NT2/D1 (cell line): ENCODE results near the gene LDLRAD4.

Experiments used
- YY1 ChIP-seq: IDR thresholded peaks from 2 replicates; pipeline ENCODE4 v1.6.1; 2011; ENCODE audit not compliant: insufficient read length, insufficient read depth
- ZNF274 ChIP-seq: IDR thresholded peaks from 2 replicates; pipeline ENCODE4 v1.6.1; 2011; ENCODE audit warnings: mild to moderate bottlenecking, low read depth, low read length

DNA sequence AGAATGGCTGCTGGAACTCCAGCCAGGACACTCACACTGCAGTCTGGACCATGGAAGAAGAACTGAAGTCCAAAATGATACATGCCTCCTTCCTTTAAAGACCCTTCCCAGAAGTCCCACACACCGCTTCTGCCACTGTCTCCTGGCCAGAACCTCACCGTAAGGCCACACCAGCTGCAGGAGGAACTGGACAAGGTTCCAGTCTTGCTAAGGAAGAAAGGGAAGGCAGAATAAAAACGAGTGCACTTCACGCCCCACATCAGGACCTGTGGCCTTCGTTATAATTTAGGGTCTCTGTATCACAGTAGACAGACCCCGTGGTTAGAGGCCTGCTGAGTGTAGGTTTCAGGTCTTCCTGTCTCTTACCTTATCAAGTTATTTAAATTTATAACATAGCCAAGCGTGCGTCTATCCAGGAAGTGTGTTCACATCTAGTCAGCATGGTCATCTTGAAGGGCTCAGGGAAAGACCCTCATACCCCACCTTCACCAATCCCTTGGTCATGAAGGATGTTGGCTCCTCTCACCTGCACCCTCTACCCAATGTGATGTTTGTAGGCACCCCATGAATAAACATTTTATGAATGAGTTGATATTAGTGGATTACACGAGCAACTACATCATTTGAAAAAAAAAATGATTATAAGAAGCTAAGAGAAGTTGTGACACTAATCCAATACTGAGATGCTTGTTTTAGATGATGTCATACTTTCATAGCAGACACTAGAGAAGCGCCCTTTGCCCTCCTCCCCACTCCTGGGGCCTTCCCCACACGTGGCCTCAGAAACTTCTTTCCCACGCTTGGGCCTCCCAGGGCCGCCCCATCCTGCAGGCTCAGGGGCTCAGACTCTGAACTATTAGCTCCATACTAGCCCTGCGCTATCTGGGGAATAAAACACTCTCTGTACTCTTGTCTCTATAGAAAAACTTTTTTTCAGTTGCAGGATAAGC is 350.2 kb downstream of the LDLRAD4 start:
- TF ChIP-seq YY1 (no peak), ZNF274 (no peak)
